Parathyroid adenoma (tissue), 2 donors: ENCODE results near the gene IL17RC.
A peak's percentile ranks its signal among the peaks of the same experiment; 100 is the strongest.
"Not testable (repeated sequence)": the region's sequence is repeated elsewhere in the genome, so short reads cannot be mapped to it uniquely, and the experiment has no call there.

Experiments
- H2AFZ ChIP-seq: fragments of 300-600 bp; sonication (generic); one replicate; pipeline ENCODE4 v1.7.0; 2017; ENCODE audit warnings: antibody characterized with exemption, mild to moderate bottlenecking
- H3K27ac ChIP-seq: fragments of 300-600 bp; sonication (generic); one replicate; pipeline ENCODE4 v1.7.0; 2017
- H3K27me3 ChIP-seq: fragments of 300-600 bp; sonication (generic); one replicate; pipeline ENCODE4 v1.7.0; 2017; ENCODE audit warnings: low read length; ENCODE audit not compliant: control insufficient read depth, insufficient read depth
- H3K36me3 ChIP-seq: fragments of 300-600 bp; sonication (generic); one replicate; pipeline ENCODE4 v1.7.0; 2017; ENCODE audit warnings: low read length; ENCODE audit not compliant: control insufficient read depth, insufficient read depth
- H3K4me1 ChIP-seq: fragments of 300-600 bp; sonication (generic); one replicate; pipeline ENCODE4 v1.7.0; 2017; ENCODE audit warnings: control low read depth
- H3K4me2 ChIP-seq: fragments of 300-600 bp; sonication (generic); one replicate; pipeline ENCODE4 v1.7.0; 2017; ENCODE audit warnings: low read length
- H3K4me3 ChIP-seq: fragments of 300-600 bp; sonication (generic); one replicate; pipeline ENCODE4 v1.7.0; 2017; ENCODE audit warnings: low read depth, low read length
- H3K79me2 ChIP-seq: fragments of 300-600 bp; sonication (generic); one replicate; pipeline ENCODE4 v1.7.0; 2017; ENCODE audit warnings: control low read depth
- H3K9ac ChIP-seq: fragments of 300-600 bp; sonication (generic); one replicate; pipeline ENCODE4 v1.7.0; 2017; ENCODE audit warnings: mild to moderate bottlenecking
- H3K9me3 ChIP-seq: fragments of 300-600 bp; sonication (generic); one replicate; pipeline ENCODE4 v1.7.0; 2017; ENCODE audit warnings: low read length; ENCODE audit not compliant: control insufficient read depth
- TF ChIP-seq, protein P1 (sequence below): fragments of 300-600 bp; sonication (generic); IDR thresholded peaks from one replicate; pipeline ENCODE4 v1.7.0; 2017; ENCODE audit warnings: antibody characterized with exemption, mild to moderate bottlenecking
- donor health status: primary hyperparathyroidism.

IL17RC gene

DNA sequence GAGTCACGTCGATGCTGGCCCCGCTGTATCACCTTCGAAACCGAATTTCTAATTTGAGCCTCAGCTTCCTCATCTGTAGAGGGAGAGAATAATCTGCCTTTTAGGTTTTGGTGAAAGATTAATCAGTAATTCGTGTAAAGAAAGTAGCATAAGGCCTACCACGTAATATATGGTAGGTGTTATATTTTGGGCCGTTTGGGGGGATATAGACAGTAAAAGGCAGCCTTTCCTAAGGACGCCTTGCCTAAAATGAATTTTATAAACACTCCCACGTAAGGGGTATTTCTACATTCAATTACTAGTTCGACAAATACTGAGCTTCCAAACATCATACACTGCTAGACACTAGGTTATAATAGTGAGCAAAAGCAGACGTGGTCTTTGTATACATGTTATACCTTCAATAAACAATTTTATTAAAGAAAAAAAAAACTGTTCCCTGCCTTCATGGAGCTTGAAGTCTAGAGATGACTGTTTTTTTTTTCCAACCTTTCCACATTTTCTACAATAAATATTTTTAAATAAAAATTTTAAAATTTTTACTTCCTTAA, 25.8 kb upstream of the IL17RC start:
- H3K9me3 ChIP-seq = no peaks in the 10 kb centered on the region
- TF ChIP-seq, protein P1, sequence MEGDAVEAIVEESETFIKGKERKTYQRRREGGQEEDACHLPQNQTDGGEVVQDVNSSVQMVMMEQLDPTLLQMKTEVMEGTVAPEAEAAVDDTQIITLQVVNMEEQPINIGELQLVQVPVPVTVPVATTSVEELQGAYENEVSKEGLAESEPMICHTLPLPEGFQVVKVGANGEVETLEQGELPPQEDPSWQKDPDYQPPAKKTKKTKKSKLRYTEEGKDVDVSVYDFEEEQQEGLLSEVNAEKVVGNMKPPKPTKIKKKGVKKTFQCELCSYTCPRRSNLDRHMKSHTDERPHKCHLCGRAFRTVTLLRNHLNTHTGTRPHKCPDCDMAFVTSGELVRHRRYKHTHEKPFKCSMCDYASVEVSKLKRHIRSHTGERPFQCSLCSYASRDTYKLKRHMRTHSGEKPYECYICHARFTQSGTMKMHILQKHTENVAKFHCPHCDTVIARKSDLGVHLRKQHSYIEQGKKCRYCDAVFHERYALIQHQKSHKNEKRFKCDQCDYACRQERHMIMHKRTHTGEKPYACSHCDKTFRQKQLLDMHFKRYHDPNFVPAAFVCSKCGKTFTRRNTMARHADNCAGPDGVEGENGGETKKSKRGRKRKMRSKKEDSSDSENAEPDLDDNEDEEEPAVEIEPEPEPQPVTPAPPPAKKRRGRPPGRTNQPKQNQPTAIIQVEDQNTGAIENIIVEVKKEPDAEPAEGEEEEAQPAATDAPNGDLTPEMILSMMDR = no peak
- H3K79me2 ChIP-seq = peaks cover 3% of the 10 kb centered on the region
- peak overlapping the region; percentile 66 for H3K4me2 ChIP-seq
- peak overlapping the region; percentile 56 for H3K9ac ChIP-seq
- peaks cover 3% of the 10 kb centered on the region for H3K4me1 ChIP-seq
- peak overlapping the region; percentile 80 for H2AFZ ChIP-seq
- H3K27ac ChIP-seq = peak overlapping the region; percentile 82
- H3K36me3 ChIP-seq = no peaks in the 10 kb centered on the region
- H3K4me3 ChIP-seq = peak overlapping the region; percentile 94
- H3K27me3 ChIP-seq = no peaks in the 10 kb centered on the region

DNA sequence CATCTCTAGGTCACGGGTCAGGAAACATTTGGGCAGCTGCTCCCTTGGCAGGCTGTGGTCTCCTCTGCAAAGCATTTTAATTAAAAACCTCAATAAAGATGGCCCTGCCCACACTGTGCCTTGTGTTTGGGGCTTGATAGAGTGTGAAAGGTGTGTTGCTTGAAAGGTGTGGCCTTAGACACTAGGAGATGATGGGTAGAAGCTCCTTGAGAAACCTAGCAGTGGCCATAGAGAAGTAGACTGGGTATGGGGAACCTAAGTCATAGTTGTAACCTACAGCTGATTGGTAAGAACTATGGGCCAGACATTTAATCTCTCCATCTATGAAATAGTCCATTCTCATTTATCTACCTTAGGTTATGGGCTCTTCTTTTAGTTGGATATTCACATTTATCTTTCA, 23.2 kb upstream of the IL17RC start:
- peaks cover 3% of the 10 kb centered on the region for H3K4me1 ChIP-seq
- no peak overlapping the region for H3K27ac ChIP-seq
- no peak overlapping the region for H3K4me2 ChIP-seq
- H3K36me3 ChIP-seq = no peaks in the 10 kb centered on the region
- peaks cover 12% of the 10 kb centered on the region for H3K79me2 ChIP-seq
- no peaks in the 10 kb centered on the region for H3K27me3 ChIP-seq
- H2AFZ ChIP-seq = no peak overlapping the region
- TF ChIP-seq, protein P1 = no peak
- H3K9me3 ChIP-seq = no peaks in the 10 kb centered on the region
- no peak overlapping the region for H3K4me3 ChIP-seq
- no peak overlapping the region for H3K9ac ChIP-seq

- H3K9ac ChIP-seq, H3K4me1 ChIP-seq, H3K27ac ChIP-seq, H2AFZ ChIP-seq, H3K36me3 ChIP-seq, H3K4me2 ChIP-seq, H3K9me3 ChIP-seq, H3K27me3 ChIP-seq, H3K4me3 ChIP-seq: not testable (repeated sequence)
- H3K79me2 ChIP-seq = peaks cover 12% of the 10 kb centered on the region
These were observed 21.2 kb upstream of the IL17RC start for GRCh38 chr3:9895715-9896114.

- H3K36me3 ChIP-seq, H3K79me2 ChIP-seq, H3K27ac ChIP-seq, H3K4me1 ChIP-seq, H3K9me3 ChIP-seq, H3K27me3 ChIP-seq, H3K9ac ChIP-seq, H3K4me2 ChIP-seq, H2AFZ ChIP-seq, H3K4me3 ChIP-seq: not testable (repeated sequence)
These were observed 20.0 kb upstream of the IL17RC start for GRCh38 chr3:9896755-9897407.

DNA sequence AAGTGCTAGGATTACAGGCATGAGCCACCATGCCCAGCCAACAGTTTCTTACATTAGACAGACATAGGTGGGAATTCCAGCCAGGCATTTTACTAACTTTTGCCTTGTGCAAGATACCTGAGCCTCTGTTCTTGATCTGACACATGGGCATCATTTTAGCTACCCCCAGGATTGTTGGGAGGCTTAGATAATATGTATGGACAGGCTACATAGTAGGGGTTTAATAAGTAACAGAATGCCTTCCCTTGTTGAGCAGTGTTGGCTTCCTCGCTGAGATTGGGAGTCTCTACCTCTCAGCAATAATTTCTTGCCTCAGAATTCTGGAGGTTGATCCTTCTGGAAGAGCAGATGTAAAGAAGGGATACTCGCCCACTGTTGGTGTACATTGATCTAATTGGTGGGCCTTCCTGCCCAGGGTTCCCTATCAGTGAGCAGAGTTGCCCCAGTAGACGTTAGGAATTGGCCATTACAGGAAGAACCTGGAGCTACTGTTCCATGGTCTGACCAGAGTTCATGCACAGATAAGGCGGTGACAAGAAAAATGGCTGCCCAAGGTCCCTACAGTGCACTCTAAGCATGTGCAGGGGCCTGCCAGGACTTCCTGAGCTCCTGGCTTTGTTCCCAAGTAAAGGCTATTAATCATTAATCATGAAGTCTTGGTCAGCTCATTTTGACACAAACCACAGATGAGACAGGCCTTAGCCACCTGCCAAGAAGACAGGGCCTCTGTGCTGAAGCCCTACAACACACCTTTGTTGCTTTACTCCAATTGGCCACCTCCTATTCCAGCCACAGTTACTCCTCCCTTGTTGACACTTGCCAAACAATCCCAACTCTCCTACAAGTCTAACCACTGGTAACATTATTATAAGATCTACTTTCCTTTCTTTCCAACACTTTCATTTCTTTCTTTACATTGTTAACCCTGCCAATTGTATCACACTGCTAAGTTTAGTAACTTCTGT, 19.2 kb upstream of the IL17RC start:
- H3K4me2 ChIP-seq = no peak overlapping the region
- no peak overlapping the region for H3K27ac ChIP-seq
- no peaks in the 10 kb centered on the region for H3K9me3 ChIP-seq
- H3K4me1 ChIP-seq = no peaks in the 10 kb centered on the region
- TF ChIP-seq, protein P1 = no peak
- H3K36me3 ChIP-seq = no peaks in the 10 kb centered on the region
- peaks cover 9% of the 10 kb centered on the region for H3K79me2 ChIP-seq
- no peak overlapping the region for H2AFZ ChIP-seq
- H3K4me3 ChIP-seq = no peak overlapping the region
- no peak overlapping the region for H3K9ac ChIP-seq
- no peaks in the 10 kb centered on the region for H3K27me3 ChIP-seq
